ENCODE data around the gene DNAJC2. TPM values are rescaled to one million over a fixed set of nuclear protein-coding genes. Genes with fewer than 3 reads are reported as not detected.
A peak's percentile ranks its signal among the peaks of the same experiment; 100 is the strongest.

Gene DNAJC2, protein sequence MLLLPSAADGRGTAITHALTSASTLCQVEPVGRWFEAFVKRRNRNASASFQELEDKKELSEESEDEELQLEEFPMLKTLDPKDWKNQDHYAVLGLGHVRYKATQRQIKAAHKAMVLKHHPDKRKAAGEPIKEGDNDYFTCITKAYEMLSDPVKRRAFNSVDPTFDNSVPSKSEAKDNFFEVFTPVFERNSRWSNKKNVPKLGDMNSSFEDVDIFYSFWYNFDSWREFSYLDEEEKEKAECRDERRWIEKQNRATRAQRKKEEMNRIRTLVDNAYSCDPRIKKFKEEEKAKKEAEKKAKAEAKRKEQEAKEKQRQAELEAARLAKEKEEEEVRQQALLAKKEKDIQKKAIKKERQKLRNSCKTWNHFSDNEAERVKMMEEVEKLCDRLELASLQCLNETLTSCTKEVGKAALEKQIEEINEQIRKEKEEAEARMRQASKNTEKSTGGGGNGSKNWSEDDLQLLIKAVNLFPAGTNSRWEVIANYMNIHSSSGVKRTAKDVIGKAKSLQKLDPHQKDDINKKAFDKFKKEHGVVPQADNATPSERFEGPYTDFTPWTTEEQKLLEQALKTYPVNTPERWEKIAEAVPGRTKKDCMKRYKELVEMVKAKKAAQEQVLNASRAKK
- 10 to 100 TPM; 12.3 to 15.8 TPM for total RNA-seq
- long read RNA-seq, partial matches to known transcripts, result 2 of 2 reads
- long read RNA-seq, other reads (novel, unspliced or antisense), result 0 of 2 reads

GRCh38 chr7:103344453-103345149 lies at the start of gene DNAJC2:
DNAJC2 (minus strand) TSS chr7:103344767; CDS start chr7:103344622, 145 bp downstream.
- intact Hi-C loops (cut with DNase I), result no loop called here

DNA sequence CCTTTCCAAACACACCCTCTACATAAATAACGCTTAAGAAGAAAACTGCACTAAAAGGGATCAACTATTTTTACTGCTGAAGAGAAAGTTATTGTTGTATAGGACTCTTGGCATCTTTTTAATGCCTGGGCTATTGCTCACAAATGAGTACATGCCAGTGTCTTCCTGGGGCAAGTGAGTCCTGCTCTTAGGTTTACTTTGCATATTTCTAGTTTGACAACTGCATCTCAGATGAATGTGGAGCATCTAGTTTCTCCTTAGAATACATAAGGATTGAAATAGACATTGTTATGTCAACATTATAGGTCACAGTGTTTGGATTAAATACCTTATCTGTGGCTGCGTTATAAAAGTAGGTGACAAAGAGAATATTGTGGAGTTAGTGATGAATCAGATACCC lies 47.4 kb upstream of the DNAJC2 start:
- ATAC-seq (no peak), DNase-seq (no peak)
- intact Hi-C loops (cut with DNase I), result no loop called here

More at GRCh38 chr7:103344453-103345149, at the start of gene DNAJC2:
- DNase-seq (peak; percentile 91), ATAC-seq (peak; percentile 92 to 96)

DNA sequence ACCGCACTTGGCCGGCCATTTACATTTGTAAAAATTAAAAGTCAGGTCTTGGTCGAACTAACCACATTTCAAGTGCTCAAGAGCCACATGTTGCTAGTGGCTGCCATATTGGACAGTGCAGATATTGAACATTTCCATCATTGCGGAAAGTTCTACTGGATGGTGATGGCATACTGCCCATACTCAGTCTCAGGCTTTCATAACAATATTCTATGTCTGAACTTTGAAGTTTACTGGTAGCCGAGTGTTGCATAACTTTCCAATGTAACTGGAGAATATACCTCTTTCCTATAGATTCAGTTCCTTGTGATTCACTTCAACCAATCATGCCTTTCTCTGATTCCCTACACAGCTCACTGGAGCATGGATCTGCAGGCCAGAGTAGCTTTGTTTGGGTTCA lies 46.6 kb upstream of the DNAJC2 start:
- no peak for DNase-seq
- intact Hi-C loops (cut with DNase I), result no loop called here
- ATAC-seq, result no peak

DNA sequence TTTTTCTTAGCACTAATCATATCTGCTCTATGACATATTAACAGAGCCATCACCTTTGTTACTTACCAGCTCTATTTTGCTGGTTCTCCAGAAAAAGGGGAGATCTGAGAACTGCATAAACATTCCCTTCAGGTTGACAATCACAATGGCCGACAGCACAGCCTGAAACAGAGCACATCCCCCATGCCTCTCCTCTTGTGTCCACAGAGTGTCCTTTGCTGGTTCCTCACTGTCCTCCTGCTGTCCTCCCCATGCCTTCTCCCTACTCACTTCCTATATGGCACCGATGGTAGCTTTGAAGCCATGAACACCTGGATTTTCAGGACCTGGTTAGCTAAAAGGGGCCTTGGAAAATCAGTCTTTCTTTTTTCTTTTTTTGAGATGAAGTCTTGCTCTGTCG lies 44.7 kb upstream of the DNAJC2 start:
- intact Hi-C loops (cut with DNase I), result no loop called here
- ATAC-seq (no peak), DNase-seq (no peak)

- ATAC-seq, result no peak
- no peak for DNase-seq
These were observed 44.0 kb upstream of the DNAJC2 start for GRCh38 chr7:103388469-103389140.

DNA sequence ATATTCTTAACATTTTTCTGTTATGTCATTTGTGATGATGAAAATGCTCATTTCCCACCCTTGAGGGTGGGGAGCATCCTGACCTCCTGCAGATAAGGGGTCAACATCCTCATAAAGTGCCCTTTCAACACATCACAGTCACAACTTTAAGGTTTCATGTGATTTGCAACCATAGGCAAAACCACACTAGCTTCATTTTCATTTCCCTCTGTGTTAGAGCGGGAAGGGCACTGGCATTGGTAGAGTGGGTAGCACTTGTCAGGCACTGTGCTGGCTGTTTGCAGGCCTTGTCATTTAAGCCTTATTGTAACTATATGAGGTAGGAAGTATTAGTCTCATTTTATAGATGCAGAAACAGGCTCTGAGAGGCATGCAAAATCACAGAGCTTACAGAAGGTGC lies 42.7 kb upstream of the DNAJC2 start:
- no peak for ATAC-seq
- DNase-seq, result no peak
- intact Hi-C loops (cut with DNase I), result no loop called here

More at GRCh38 chr7:103388469-103389140, 44.0 kb upstream of the DNAJC2 start:
- intact Hi-C loops (cut with DNase I), result no loop called here

- DNase-seq, result no peak
- no peak for ATAC-seq
- intact Hi-C loops (cut with DNase I), result no loop called here
These were observed 37.5 kb upstream of the DNAJC2 start for GRCh38 chr7:103382032-103382402.

DNA sequence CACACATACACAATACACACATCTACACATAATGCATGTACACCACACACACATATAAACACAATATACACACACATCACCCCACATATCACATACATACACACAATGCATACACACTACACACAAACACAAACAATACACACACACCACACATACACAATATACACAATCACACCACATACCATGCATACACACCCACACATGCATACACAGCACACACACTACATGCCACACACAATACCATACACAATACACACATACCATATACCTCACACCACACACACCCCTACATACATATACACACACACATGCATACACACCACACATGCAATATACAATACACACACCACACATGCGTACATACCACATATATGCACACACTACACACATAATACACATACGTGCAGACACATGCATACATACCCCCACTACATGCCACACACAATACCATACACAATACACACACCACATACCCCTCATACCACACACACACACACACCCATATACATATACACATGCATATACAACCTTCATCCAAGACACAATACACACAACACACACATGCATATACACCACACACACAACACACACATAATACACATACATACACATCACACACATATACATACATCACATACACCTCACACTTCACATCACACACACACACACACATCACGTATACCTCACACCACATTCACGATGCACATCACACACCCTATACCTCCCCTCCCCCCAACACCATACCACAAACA lies 36.9 kb upstream of the DNAJC2 start:
- ATAC-seq (no peak), DNase-seq (no peak)
- intact Hi-C loops (cut with DNase I), result no loop called here

DNA sequence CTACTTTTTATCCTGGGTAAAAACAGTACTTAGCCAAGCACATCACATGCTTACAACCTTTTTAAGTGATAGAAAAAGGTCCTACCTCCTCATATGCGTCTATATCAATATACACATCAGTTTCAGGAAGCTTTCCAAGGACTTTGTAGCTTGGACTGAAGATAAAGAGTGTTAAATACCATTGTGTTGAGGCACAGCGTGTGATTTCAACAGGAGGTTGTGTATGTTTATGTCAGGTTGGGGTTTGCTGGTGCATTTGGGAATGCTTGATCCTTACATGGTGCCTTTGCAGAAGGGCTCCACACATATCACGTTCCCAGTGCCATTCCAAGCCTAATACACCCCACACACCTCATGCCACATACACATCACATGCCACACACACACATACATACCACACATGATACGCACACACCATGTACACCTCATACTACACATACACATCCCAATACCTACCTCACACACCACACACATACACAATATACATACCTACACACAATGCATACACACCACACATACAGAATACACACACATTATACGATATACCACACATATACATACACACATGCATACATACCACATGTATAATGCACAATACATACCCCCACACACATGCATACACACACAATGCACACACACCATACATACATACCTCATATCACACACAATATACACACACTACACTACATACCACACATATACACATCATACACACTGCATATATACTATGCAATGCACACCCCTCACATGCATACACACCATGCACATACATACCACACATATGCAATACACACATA lies 36.0 kb upstream of the DNAJC2 start:
- intact Hi-C loops (cut with DNase I), result no loop called here
- ATAC-seq (no peak), DNase-seq (no peak)

DNA sequence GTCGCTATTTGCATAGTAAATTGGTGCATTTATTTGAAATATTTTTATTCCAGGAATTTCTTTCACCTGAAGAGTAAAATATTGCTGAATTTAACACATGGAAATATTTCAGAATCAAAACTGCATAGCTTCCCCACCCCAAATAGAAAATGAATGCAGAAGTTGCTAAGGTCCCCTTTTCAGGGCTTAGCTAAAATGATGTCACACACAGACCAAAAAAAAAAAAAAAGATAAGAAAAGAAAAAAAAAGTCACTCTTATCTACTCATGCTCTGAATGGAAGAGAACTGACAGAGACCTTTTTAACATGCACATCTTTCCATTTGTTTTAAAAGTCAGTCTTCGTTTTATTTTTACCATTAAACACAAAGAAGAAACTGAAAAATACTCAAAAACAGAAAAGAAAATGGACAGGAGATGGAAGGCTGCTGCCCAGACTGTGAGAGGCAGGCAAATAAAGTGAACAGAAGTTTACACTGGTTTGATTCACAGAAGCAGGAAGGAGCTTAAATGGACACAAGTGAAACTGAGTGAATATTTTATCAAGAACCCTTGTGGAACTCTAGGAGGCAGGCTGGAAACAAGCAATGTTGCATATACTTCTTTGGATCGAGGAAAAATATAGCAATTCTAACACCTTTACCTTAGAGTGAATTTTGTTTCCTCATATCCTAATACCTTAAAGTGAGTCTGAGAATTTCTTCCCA lies 34.9 kb upstream of the DNAJC2 start:
- intact Hi-C loops (cut with DNase I), result no loop called here
- ATAC-seq (no peak), DNase-seq (no peak)

DNA sequence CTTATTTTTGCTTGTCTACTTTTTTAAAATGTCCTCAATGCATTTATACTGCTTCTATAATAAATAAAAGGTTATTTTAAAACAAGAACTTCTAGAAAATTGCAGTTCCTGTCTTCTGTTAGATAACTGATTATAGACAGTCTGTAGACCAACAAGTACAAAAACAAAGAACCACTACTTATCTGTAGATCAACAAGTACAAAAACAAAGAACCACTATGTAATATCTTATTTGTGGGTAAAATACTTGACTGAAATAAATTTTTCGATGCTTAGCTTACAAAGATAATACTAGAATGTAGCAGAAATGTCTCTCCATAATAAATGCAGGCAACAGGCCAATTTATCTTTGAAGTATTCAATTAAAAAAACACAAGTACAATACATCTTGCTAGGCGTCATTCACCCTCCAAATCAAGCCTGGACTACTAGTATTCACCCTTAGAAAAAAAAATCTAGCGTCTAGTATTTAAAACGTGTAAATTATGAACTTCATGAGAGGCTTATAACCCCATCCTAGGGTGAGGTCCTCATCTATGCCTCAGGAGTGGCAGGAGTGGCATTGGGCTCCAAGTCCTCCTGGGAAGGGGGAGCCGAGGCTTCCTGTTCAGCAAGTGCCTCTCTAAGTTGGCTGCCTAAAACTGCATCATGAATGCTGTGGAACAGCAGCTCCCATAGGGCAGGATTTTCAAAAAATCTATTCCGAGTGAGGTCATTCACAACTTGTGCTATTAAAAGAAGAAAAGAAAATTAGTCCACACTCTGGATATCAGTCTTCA lies 29.5 kb upstream of the DNAJC2 start:
- ATAC-seq (no peak), DNase-seq (no peak)
- intact Hi-C loops (cut with DNase I), result no loop called here

DNA sequence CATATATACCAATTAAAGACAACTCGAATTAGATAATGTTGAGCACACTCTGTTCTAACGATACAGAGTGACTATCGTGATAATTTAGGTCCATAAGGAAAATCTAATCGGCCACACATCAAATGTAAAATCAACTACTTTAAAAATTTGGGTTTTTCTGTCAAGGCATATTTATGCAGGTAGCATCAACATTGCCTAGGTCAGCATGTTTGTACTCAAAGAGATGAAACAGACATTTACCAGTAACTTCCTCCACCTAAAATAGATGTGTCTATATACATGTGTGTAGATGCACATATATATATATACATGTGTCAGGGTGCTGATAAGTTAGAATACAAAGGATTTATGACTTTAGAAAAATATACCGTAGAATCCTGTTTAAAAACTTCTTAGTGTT lies 24.9 kb upstream of the DNAJC2 start:
- intact Hi-C loops (cut with DNase I), result no loop called here
- no peak for DNase-seq
- no peak for ATAC-seq

- DNase-seq, result no peak
- ATAC-seq, result no peak
- intact Hi-C loops (cut with DNase I), result loop anchor here in 1 of 2 donors (5.0 kb wide), 1 partner anchor 38 kb away; no protein-coding TSS in a partner anchor
These were observed 5.2 kb upstream of the DNAJC2 start for GRCh38 chr7:103349805-103350204.

DNA sequence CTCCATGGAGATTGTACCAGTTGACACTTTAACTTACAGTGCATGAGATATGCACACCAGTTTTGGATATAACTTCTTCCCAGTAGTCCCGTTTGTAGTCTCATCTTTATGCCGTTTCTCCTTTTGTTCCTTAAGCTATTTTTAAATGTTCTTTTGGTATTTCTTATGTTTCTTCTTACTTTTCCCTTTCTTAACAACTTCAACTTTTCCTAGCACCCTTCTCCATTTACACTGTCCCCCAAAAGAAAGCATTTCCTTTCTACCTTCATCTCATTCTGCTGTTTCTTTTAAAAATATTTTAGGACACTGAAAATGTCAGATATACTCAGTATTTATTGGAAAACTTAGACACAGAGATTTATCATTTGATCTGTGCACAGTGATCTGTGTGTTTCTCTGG lies 4.4 kb upstream of the DNAJC2 start:
- ATAC-seq (no peak), DNase-seq (no peak)
- intact Hi-C loops (cut with DNase I), result no loop called here

GRCh38 chr7:103348452-103348851 lies 3.9 kb upstream of the DNAJC2 start:
- intact Hi-C loops (cut with DNase I), result no loop called here

GRCh38 chr7:103347507-103348267 lies 3.1 kb upstream of the DNAJC2 start, which contains the start of gene PSMC2:
PSMC2 (plus strand) TSS chr7:103347643; CDS start chr7:103347712, 69 bp downstream.
- DNase-seq, result peak; percentile 77
- intact Hi-C loops (cut with DNase I), result no loop called here
- ATAC-seq, result peak; percentile 86 to 91

More at GRCh38 chr7:103348452-103348851, 3.9 kb upstream of the DNAJC2 start:
- ATAC-seq (no peak), DNase-seq (no peak)
